ENCODE results near the gene CLSTN1.

CLSTN1 gene

GRCh38 chr1:9865724-9866123 lies 42.0 kb upstream of the CLSTN1 start:
- Histone ChIP-seq H3K4me1 (ENCODE audit: control insufficient read depth, insufficient read depth, low read length) (no peaks in the 10 kb centered on the region), H3K9ac (ENCODE audit: low read length) (no peak overlapping the region)
- no peak for DNase-seq (ENCODE audit: low read depth)

GRCh38 chr1:9863371-9863770 lies 39.6 kb upstream of the CLSTN1 start:
- no peak for DNase-seq (ENCODE audit: low read depth)
- no peak overlapping the region for H3K4me3 ChIP-seq (ENCODE audit: low read length)
- no peaks in the 10 kb centered on the region for H3K9me3 ChIP-seq (ENCODE audit: control insufficient read depth, low read length)
- H3K27me3 ChIP-seq (replicated peaks; ENCODE audit: control insufficient read depth, insufficient read depth, low read length) = no peaks in the 10 kb centered on the region
- no peak overlapping the region for H3K9ac ChIP-seq (ENCODE audit: low read length)
- no peaks in the 10 kb centered on the region for H3K36me3 ChIP-seq (ENCODE audit: control insufficient read depth, insufficient read depth, low read length, severe bottlenecking)
- no peaks in the 10 kb centered on the region for H3K4me1 ChIP-seq (ENCODE audit: control insufficient read depth, insufficient read depth, low read length)

More at GRCh38 chr1:9865724-9866123, 42.0 kb upstream of the CLSTN1 start:
- H3K27me3 ChIP-seq (replicated peaks; ENCODE audit: control insufficient read depth, insufficient read depth, low read length) = no peaks in the 10 kb centered on the region
- H3K4me3 ChIP-seq (ENCODE audit: low read length) = no peak overlapping the region
- no peaks in the 10 kb centered on the region for H3K9me3 ChIP-seq (ENCODE audit: control insufficient read depth, low read length)
- H3K36me3 ChIP-seq (ENCODE audit: control insufficient read depth, insufficient read depth, low read length, severe bottlenecking) = peaks cover 13% of the 10 kb centered on the region

GRCh38 chr1:9861360-9861759 lies 37.6 kb upstream of the CLSTN1 start:
- Histone ChIP-seq H3K9ac (ENCODE audit: low read length) (no peak overlapping the region), H3K4me1 (ENCODE audit: control insufficient read depth, insufficient read depth, low read length) (no peaks in the 10 kb centered on the region), H3K36me3 (ENCODE audit: control insufficient read depth, insufficient read depth, low read length, severe bottlenecking) (no peaks in the 10 kb centered on the region), H3K27me3 (replicated peaks; ENCODE audit: control insufficient read depth, insufficient read depth, low read length) (no peaks in the 10 kb centered on the region), H3K4me3 (ENCODE audit: low read length) (no peak overlapping the region), H3K9me3 (ENCODE audit: control insufficient read depth, low read length) (no peaks in the 10 kb centered on the region)
- DNase-seq (ENCODE audit: low read depth) = no peak

DNA sequence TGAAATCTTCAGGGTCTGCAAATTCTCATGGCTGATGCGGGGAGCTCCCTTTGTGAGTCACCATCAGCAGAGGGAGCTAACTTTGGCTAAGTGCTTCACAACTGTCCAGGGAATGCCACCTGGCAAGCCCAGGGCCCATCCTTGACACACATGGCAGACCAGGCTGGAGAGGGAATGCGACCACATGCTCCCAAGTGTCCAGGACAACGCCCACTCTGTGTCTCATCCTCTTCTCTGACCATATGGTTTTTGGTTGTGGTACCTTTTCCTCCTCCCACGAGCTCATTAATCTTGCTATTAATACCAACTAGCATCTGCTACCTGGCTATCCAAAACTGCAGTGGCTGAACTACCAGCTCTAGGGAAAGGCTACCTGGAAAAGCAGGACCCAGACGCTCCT lies 37.1 kb upstream of the CLSTN1 start:
- H3K4me1 ChIP-seq (ENCODE audit: control insufficient read depth, insufficient read depth, low read length) = no peaks in the 10 kb centered on the region
- DNase-seq (ENCODE audit: low read depth) = no peak
- no peak overlapping the region for H3K4me3 ChIP-seq (ENCODE audit: low read length)
- no peaks in the 10 kb centered on the region for H3K9me3 ChIP-seq (ENCODE audit: control insufficient read depth, low read length)
- no peaks in the 10 kb centered on the region for H3K27me3 ChIP-seq (replicated peaks; ENCODE audit: control insufficient read depth, insufficient read depth, low read length)
- H3K9ac ChIP-seq (ENCODE audit: low read length) = no peak overlapping the region
- no peaks in the 10 kb centered on the region for H3K36me3 ChIP-seq (ENCODE audit: control insufficient read depth, insufficient read depth, low read length, severe bottlenecking)

GRCh38 chr1:9859281-9860014 lies 35.7 kb upstream of the CLSTN1 start:
- Histone ChIP-seq H3K9ac (ENCODE audit: low read length) (no peak overlapping the region), H3K9me3 (ENCODE audit: control insufficient read depth, low read length) (no peaks in the 10 kb centered on the region), H3K36me3 (ENCODE audit: control insufficient read depth, insufficient read depth, low read length, severe bottlenecking) (no peaks in the 10 kb centered on the region), H3K4me1 (ENCODE audit: control insufficient read depth, insufficient read depth, low read length) (no peaks in the 10 kb centered on the region), H3K27me3 (replicated peaks; ENCODE audit: control insufficient read depth, insufficient read depth, low read length) (no peaks in the 10 kb centered on the region), H3K4me3 (ENCODE audit: low read length) (no peak overlapping the region)
- peak; percentile 20 for DNase-seq (ENCODE audit: low read depth)

- Histone ChIP-seq H3K27me3 (replicated peaks; ENCODE audit: control insufficient read depth, insufficient read depth, low read length) (no peaks in the 10 kb centered on the region), H3K9me3 (ENCODE audit: control insufficient read depth, low read length) (peaks cover 5% of the 10 kb centered on the region), H3K4me3 (ENCODE audit: low read length) (no peak overlapping the region), H3K9ac (ENCODE audit: low read length) (no peak overlapping the region), H3K4me1 (ENCODE audit: control insufficient read depth, insufficient read depth, low read length) (no peaks in the 10 kb centered on the region), H3K36me3 (ENCODE audit: control insufficient read depth, insufficient read depth, low read length, severe bottlenecking) (no peaks in the 10 kb centered on the region)
- DNase-seq (ENCODE audit: low read depth) = no peak
Observed at GRCh38 chr1:9858293-9859035, 34.7 kb upstream of the CLSTN1 start.

GRCh38 chr1:9855186-9855585 lies 31.4 kb upstream of the CLSTN1 start:
- DNase-seq (ENCODE audit: low read depth) = no peak
- H3K27me3 ChIP-seq (replicated peaks; ENCODE audit: control insufficient read depth, insufficient read depth, low read length) = no peaks in the 10 kb centered on the region
- H3K9ac ChIP-seq (ENCODE audit: low read length) = no peak overlapping the region
- peaks cover 6% of the 10 kb centered on the region for H3K9me3 ChIP-seq (ENCODE audit: control insufficient read depth, low read length)
- no peaks in the 10 kb centered on the region for H3K36me3 ChIP-seq (ENCODE audit: control insufficient read depth, insufficient read depth, low read length, severe bottlenecking)
- H3K4me3 ChIP-seq (ENCODE audit: low read length) = no peak overlapping the region
- peaks cover 7% of the 10 kb centered on the region for H3K4me1 ChIP-seq (ENCODE audit: control insufficient read depth, insufficient read depth, low read length)

DNA sequence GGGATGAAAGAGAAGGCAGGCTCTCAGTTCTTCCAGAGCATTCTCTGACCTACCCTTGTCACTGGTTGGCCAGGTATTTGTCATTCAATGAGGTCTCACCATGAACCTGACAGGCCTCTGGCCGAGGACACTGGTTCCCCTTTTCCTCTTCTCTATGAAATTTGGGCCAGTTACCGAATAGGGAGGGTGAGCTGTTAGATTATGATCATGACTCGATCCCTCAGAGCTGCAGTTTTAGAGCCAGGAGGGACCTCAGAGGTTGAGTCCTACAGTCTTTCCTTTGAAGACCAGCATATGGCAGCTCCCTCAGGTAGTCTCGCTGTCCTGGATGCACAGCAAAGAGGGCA lies 29.5 kb upstream of the CLSTN1 start:
- Histone ChIP-seq H3K9ac (ENCODE audit: low read length) (no peak overlapping the region), H3K4me1 (ENCODE audit: control insufficient read depth, insufficient read depth, low read length) (peaks cover 7% of the 10 kb centered on the region), H3K27me3 (replicated peaks; ENCODE audit: control insufficient read depth, insufficient read depth, low read length) (no peaks in the 10 kb centered on the region), H3K9me3 (ENCODE audit: control insufficient read depth, low read length) (peaks cover 6% of the 10 kb centered on the region), H3K36me3 (ENCODE audit: control insufficient read depth, insufficient read depth, low read length, severe bottlenecking) (no peaks in the 10 kb centered on the region), H3K4me3 (ENCODE audit: low read length) (no peak overlapping the region)
- DNase-seq (ENCODE audit: low read depth) = no peak

- H3K27me3 ChIP-seq (replicated peaks; ENCODE audit: control insufficient read depth, insufficient read depth, low read length) = no peaks in the 10 kb centered on the region
- DNase-seq (ENCODE audit: low read depth) = peak; percentile 87
- H3K36me3 ChIP-seq (ENCODE audit: control insufficient read depth, insufficient read depth, low read length, severe bottlenecking) = no peaks in the 10 kb centered on the region
- no peak overlapping the region for H3K9ac ChIP-seq (ENCODE audit: low read length)
- H3K9me3 ChIP-seq (ENCODE audit: control insufficient read depth, low read length) = peaks cover 6% of the 10 kb centered on the region
- H3K4me3 ChIP-seq (ENCODE audit: low read length) = no peak overlapping the region
- peaks cover 7% of the 10 kb centered on the region for H3K4me1 ChIP-seq (ENCODE audit: control insufficient read depth, insufficient read depth, low read length)
Observed at GRCh38 chr1:9852410-9853248, 28.9 kb upstream of the CLSTN1 start.

- Histone ChIP-seq H3K9ac (ENCODE audit: low read length) (no peak overlapping the region), H3K27me3 (replicated peaks; ENCODE audit: control insufficient read depth, insufficient read depth, low read length) (no peaks in the 10 kb centered on the region), H3K4me1 (ENCODE audit: control insufficient read depth, insufficient read depth, low read length) (peaks cover 7% of the 10 kb centered on the region), H3K4me3 (ENCODE audit: low read length) (no peak overlapping the region), H3K9me3 (ENCODE audit: control insufficient read depth, low read length) (peaks cover 6% of the 10 kb centered on the region), H3K36me3 (ENCODE audit: control insufficient read depth, insufficient read depth, low read length, severe bottlenecking) (no peaks in the 10 kb centered on the region)
- DNase-seq (ENCODE audit: low read depth) = no peak
Observed at GRCh38 chr1:9852004-9852403, 28.2 kb upstream of the CLSTN1 start.

DNA sequence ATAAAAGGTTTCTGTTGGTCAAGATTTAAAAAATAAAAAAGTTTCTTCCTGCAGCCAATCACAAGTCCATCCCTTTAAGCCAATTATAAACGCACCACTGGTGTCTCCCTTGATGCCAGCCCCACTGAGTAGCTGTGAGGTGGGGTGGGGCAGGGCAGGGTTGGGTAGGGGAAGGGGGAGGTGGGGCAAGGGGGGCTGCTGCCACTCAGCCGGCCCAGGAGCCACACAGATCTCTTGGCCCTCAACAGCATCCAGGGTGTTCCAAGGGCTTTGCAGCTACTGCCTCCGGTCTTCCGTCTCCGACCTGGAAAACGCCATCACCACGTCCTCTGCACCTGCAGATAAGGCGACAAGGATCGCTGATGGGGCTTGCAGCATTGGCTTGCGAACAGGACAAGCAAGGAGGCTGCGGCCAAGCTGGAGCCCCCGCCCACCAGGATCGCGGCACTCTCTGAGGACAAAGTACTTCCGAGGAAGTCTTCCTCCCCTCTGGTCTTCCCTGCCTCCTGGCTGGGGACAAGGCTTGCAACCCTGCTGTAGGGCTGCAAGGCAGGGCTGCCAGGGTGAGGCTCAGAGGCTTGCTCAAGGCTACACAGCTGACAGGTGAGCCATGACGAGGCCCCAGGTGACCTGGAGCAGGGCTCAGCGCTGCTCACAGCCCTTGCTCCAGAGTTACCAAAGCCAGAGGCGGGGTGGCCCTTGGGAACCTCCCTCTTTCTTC lies 26.8 kb upstream of the CLSTN1 start:
- Histone ChIP-seq H3K4me1 (ENCODE audit: control insufficient read depth, insufficient read depth, low read length) (peaks cover 7% of the 10 kb centered on the region), H3K4me3 (ENCODE audit: low read length) (no peak overlapping the region), H3K27me3 (replicated peaks; ENCODE audit: control insufficient read depth, insufficient read depth, low read length) (no peaks in the 10 kb centered on the region), H3K9ac (ENCODE audit: low read length) (no peak overlapping the region), H3K9me3 (ENCODE audit: control insufficient read depth, low read length) (peaks cover 6% of the 10 kb centered on the region), H3K36me3 (ENCODE audit: control insufficient read depth, insufficient read depth, low read length, severe bottlenecking) (no peaks in the 10 kb centered on the region)
- no peak for DNase-seq (ENCODE audit: low read depth)

All from adipocyte (in vitro differentiated cells).